Stimulated activated naive CD8-positive, alpha-beta T cell treated with anti-CD3 and anti-CD28 coated beads, Interleukin-15, amount 100 ng/mL, for 72 hours (primary cell): ENCODE data around the gene FARS2.

Experiments used
- ATAC-seq: fragments of 150-1000 bp; cut with Tn5 transposase; 2 replicates; pipeline ENCODE4 v1.10.0; 2021; ENCODE audit warnings: mild to moderate bottlenecking, moderate library complexity
- DNase-seq, 2 donors: peaks; one replicate each; pipeline ENCODE4 v3.0.0; 2021 to 2022
- H3K27ac Mint-ChIP-seq, 2 donors: one replicate each; pipeline ENCODE4 v1.8.0; 2022; ENCODE audit warnings: mild to moderate bottlenecking in 2 of 2, mixed read lengths in 2 of 2, moderate library complexity in 2 of 2
- H3K27me3 Mint-ChIP-seq: one replicate; pipeline ENCODE4 v1.8.0; 2022; ENCODE audit warnings: mixed read lengths
- H3K4me1 Mint-ChIP-seq: one replicate; pipeline ENCODE4 v1.8.0; 2022; ENCODE audit warnings: mild to moderate bottlenecking, mixed read lengths
- H3K4me3 Mint-ChIP-seq, 2 donors: one replicate each; pipeline ENCODE4 v1.8.0; 2022; ENCODE audit warnings: mild to moderate bottlenecking in 2 of 2, mixed read lengths in 2 of 2, moderate library complexity in 1 of 2
- H3K9me3 Mint-ChIP-seq, 2 donors: one replicate each; pipeline ENCODE4 v1.8.0; 2022; ENCODE audit warnings: mixed read lengths in 2 of 2

Gene FARS2

DNA sequence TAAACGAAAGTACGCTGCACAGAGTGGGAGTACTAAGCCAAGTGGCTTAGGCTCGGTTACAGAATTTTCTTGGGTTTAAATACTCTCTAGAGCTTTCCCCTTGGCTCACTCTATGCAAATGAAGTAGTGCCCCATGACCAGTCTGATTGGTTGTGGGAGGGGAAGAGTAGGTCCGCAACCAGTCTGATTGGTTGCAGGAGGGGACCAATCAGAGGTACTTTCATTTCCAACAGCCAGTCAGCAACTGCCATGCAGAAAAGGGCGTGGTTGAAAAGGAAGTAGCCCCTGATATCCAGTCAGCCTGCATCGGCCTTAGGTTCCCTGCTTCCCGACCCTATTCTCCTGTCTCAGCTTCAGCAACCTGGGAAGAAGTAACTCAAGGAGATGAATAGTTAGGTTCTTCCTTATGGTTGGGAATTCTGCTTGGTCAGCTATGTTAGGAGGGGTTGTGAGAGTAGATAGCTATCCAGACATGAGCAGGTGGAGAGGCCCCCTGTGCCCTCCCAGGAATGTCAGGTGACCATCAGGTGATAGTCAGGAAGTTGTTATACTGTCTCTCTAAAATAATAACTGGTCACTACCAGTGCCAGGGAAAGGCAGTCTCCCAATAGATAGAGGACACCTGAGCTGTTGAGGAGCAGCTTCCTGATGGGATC, 57.4 kb downstream of the FARS2 start:
- peaks cover 3 to 4% of the 10 kb centered on the region in 2 donors for H3K9me3 Mint-ChIP-seq
- ATAC-seq (no peak), DNase-seq (no peak)
- H3K27me3 Mint-ChIP-seq = no peaks in the 10 kb centered on the region
- H3K27ac Mint-ChIP-seq = no peak overlapping the region
- peaks cover 44% of the 10 kb centered on the region for H3K4me1 Mint-ChIP-seq
- no peak overlapping the region for H3K4me3 Mint-ChIP-seq

DNA sequence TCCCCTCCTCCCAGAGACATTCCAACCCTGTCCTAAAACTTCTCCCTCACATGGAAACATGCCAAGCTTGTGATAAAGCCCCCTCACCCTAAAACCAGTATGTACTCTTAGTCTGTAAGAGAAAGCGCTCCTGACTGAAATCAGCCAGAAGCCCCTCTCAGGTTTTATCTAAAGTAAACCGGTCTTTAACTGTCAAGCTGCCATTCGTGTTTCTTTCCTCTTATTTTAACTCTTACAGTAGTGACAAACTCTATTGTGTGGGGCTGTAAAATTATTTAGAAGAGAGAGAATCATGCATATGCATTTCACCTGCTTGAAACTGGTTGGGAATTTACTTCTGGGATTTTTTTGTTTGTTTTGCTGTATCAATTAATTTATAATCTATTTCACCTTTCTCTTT, 62.7 kb downstream of the FARS2 start:
- Mint-ChIP-seq H3K27me3 (no peaks in the 10 kb centered on the region), H3K4me1 (peaks cover 15% of the 10 kb centered on the region), H3K27ac (no peak overlapping the region), H3K4me3 (no peak overlapping the region), H3K9me3 (peaks cover 6 to 15% of the 10 kb centered on the region in 2 donors)
- no peak for DNase-seq
- no peak for ATAC-seq

DNA sequence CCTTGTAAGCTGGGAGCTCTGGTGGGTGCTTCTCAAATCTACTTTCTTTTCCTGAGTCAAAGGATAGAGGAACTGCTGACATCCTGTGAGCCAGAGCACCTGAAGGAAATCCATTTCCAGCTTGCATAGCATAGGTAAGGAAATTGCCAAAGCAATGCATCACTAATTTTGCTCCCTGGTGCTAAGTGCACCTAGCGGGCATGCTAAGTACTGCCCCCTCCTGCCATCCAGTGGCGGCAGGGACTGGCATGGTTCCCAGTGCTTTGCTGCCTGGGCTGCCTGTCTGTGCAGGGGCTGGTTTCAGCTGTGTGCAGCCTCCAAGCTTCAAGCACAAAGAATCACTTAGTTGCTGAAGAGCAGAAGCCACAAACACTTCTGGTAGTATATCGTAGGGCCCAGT, 63.9 kb downstream of the FARS2 start:
- no peak for DNase-seq
- Mint-ChIP-seq H3K27me3 (no peaks in the 10 kb centered on the region), H3K9me3 (peaks cover 6 to 15% of the 10 kb centered on the region in 2 donors), H3K4me1 (peaks cover 15% of the 10 kb centered on the region), H3K27ac (no peak overlapping the region), H3K4me3 (no peak overlapping the region)
- ATAC-seq = no peak

DNA sequence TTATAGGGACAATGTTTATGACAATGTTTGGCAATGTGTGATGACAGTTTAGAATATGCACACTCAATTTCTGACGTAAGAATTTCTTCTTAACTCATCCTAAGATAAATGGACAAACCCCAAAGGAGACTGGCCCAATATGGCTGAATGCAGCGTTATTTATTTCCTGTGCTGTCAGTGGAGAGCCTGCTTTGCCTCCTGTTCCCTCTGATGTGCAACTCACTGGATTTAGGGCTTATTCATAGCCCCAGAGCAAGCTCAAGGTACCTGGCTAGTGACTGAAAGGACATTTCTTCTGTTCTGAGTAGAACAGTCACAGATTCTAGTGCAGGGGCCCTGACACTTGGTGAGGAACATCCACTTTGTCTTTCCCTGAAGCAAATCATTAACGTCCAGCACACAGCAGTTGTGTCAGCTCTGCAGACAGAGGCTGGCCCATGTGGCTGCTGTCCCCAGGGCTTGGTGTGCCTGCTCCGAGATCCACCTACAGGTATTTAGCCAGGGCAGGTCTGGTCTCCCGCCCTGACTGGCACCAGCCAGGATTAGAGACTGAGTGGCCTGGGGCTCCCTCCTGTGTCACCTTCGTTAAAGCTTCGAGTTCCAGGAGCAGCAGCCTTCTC, 64.8 kb downstream of the FARS2 start:
- Mint-ChIP-seq H3K27me3 (no peaks in the 10 kb centered on the region), H3K4me3 (no peak overlapping the region), H3K9me3 (peaks cover 6 to 15% of the 10 kb centered on the region in 2 donors), H3K4me1 (peaks cover 13% of the 10 kb centered on the region), H3K27ac (no peak overlapping the region)
- ATAC-seq (no peak), DNase-seq (no peak)

DNA sequence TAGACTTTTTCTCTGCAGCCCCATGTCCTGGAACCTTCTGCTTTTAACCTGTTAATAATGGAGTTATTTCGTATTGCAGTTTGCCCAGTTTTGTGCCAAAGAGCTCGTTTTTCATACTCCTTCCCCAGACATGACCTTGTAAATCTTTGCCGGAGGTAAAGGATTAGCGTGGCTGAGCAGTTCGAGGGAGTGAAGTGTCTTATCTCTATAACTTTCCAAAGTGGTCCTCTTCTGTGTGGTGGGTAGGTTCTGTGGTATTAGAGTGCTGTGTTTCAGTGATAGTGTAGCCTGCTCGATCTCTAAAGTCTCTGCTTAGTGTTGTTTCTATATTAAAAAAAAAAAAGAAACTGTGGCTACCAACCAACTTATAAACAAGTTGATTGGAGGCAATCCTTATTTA, 67.5 kb downstream of the FARS2 start:
- no peak overlapping the region for H3K27ac Mint-ChIP-seq
- H3K4me1 Mint-ChIP-seq = no peaks in the 10 kb centered on the region
- DNase-seq (no peak), ATAC-seq (no peak)
- peaks cover 3 to 11% of the 10 kb centered on the region in 2 donors for H3K9me3 Mint-ChIP-seq
- no peaks in the 10 kb centered on the region for H3K27me3 Mint-ChIP-seq
- H3K4me3 Mint-ChIP-seq = no peak overlapping the region

DNA sequence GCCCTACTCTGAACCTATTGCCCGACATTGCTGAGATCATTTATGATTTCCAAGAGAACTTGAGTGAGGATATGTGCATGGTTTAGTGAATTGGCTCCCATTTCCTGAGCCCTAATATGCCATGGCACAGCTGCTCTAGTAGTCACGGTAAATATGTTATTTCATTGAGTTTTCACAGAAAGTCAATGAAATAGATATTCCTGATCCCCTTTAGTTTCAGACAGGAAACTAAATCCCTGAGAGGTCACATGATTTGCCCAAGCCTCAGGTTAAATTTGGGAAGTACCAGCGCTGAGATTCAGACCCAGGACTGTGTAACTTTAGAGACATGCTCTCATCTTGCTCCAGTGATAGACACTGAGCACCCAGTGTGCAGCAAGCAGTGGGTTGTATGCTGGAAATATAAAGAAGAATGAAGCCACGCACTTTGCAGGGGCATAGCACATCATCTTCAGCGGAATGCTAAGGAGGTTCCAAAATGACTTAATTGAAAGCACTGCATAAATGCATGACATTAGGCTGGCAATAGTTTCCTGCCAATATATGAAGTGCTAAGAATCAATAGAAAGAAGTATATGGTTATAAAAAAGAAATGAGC, 70.6 kb downstream of the FARS2 start:
- Mint-ChIP-seq H3K27ac (no peak overlapping the region), H3K9me3 (peaks cover 0 to 7% of the 10 kb centered on the region in 2 donors), H3K27me3 (no peaks in the 10 kb centered on the region), H3K4me1 (peaks cover 11% of the 10 kb centered on the region), H3K4me3 (no peak overlapping the region)
- DNase-seq (no peak), ATAC-seq (no peak)

DNA sequence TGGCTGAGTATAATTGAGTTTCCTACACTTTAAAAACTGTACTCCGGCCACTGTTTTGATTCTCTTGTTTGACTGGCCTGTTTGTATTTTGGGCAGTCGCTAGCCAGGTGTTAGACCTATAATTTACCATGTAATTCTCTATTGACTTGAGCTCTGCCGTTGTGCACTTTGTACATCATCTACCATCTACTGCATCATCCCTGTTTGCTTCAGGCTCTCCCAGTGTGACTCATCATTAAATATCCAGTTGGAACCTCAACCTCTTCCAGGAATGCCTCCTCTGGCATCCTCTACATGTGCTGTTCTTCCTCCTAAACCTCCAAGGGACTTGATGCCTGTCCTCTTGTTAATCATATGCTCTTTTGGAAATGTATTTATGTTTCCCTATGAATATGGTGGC, 72.3 kb downstream of the FARS2 start:
- DNase-seq (no peak), ATAC-seq (no peak)
- Mint-ChIP-seq H3K27me3 (no peaks in the 10 kb centered on the region), H3K27ac (no peak overlapping the region), H3K4me1 (peaks cover 17% of the 10 kb centered on the region), H3K4me3 (no peak overlapping the region), H3K9me3 (no peaks in the 10 kb centered on the region)

DNA sequence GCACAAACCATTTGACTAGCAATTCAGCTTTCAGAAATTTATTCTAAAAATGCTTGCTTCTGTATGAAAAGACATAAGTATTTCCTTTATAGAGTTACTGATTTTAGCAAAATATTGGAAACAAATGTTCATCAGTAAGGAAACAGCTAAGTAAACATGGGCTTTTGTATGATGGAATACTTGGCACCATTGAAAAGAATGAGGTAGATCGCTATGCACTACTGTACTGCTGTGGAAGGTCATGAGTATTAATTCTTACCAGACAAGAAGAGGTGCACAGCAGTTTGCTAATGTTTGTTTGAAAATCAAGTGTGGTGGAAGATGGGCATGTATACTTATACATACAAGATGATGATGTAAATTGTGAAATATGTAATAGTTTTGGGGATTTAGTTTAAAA, 73.0 kb downstream of the FARS2 start:
- DNase-seq = no peak
- H3K27me3 Mint-ChIP-seq = no peaks in the 10 kb centered on the region

DNA sequence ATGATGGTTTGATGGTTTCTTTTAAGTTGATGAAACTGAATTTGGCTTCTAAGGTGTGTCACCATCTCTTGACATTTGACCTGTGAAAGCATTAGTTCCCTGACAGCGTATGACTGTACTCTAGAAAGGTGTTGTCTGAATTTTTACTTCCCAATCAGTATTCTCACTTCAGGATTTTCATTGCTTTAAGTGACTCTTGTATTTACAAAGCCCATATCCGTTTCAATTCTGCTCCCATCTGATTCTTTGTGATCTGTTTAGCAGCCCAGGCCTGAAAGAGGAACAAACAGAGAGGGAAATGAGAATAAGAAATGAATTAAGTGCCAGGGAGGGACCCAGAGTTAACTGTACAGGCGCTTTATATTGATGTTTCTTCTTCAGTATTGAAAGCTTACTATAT, 73.7 kb downstream of the FARS2 start:
- no peaks in the 10 kb centered on the region for H3K9me3 Mint-ChIP-seq
- no peak for ATAC-seq

More for the DNA sequence above, 73.0 kb downstream of the FARS2 start:
- ATAC-seq = no peak
- peaks cover 17% of the 10 kb centered on the region for H3K4me1 Mint-ChIP-seq
- no peak overlapping the region for H3K27ac Mint-ChIP-seq
- no peak overlapping the region for H3K4me3 Mint-ChIP-seq
- H3K9me3 Mint-ChIP-seq = no peaks in the 10 kb centered on the region

DNA sequence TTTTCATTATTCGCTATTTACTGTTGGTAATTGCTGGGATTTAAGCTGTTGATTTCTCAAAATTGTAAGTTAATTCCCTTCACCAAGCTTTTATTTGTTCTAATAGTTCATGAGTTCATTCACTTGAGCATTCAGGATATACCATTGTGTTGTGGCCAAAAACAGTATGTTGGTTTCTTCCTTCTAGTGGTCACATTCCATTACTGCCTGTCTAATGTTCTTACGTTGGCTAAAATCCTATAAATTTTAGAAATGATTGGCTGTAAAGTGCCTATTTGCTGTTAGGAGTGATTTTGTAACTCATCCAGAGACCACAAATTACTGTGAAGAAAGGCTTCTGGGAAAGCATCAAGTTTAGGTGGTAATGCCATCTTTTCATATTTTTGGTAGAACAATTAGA, 76.3 kb downstream of the FARS2 start:
- Mint-ChIP-seq H3K9me3 (no peaks in the 10 kb centered on the region), H3K4me3 (no peak overlapping the region), H3K4me1 (peaks cover 17% of the 10 kb centered on the region), H3K27ac (no peak overlapping the region), H3K27me3 (no peaks in the 10 kb centered on the region)
- DNase-seq (no peak), ATAC-seq (no peak)

More for the DNA sequence above, 73.7 kb downstream of the FARS2 start:
- no peak overlapping the region for H3K27ac Mint-ChIP-seq
- H3K4me3 Mint-ChIP-seq = no peak overlapping the region
- no peaks in the 10 kb centered on the region for H3K27me3 Mint-ChIP-seq
- H3K4me1 Mint-ChIP-seq = peaks cover 17% of the 10 kb centered on the region
- DNase-seq = no peak

DNA sequence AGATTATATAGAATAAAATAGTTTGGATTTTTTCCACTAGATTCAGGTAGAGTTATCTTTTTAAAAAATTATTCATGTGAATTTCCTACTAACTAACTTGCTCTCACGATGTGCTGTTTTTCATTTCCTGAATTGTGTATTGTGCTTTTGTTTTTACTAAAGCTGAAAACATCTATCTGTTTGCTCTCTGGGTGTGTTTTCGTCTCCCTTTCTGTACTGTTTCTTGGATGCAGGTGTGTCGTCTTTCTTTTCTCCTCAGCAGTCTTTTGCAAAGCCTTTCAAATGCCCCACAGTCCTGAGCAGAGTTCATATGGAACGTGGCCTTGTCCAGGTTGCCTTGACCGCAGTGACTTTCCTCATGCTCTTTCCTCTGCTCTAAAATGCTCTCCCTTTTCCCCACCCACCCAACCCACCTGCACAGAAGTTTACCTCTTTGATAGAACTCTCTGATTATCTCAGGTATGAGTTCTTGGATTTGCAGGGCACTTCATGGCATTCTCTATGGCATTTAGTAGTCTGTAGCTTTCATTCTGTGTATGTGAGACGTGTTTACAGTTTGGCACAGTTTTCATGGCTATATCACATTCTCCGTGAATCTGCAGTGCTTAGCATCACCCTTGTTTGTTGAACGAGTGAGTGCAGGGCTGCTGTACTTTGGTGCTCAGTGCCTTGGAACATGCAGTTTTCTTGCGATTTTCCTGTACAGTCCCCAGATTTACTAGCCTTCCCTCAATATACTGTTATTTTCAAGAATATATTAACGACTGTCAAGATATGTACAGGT, 77.1 kb downstream of the FARS2 start:
- Mint-ChIP-seq H3K4me1 (peaks cover 17% of the 10 kb centered on the region), H3K9me3 (no peaks in the 10 kb centered on the region), H3K27ac (no peak overlapping the region), H3K27me3 (no peaks in the 10 kb centered on the region), H3K4me3 (no peak overlapping the region)
- DNase-seq (no peak), ATAC-seq (no peak)

DNA sequence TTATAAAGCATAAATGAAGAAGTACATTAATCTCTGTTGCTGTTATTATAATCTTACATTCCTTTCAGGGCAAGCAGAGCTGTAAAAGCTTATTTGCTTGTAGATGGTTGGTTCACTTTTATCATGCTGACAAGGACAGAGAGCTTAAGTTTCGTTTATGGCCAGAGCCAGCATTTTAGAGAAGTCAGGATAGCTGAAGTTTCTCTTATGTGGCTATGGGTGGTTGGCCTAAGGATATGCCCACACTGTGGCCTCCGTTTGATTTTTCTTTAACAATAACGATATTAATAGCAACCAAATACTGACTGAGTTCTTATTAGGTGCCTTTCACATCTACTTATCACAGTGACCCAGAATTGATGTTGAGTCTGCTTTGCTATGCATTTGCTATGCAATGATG, 78.5 kb downstream of the FARS2 start:
- DNase-seq (no peak), ATAC-seq (no peak)
- Mint-ChIP-seq H3K4me3 (no peak overlapping the region), H3K27ac (no peak overlapping the region), H3K9me3 (no peaks in the 10 kb centered on the region), H3K27me3 (no peaks in the 10 kb centered on the region), H3K4me1 (peaks cover 19% of the 10 kb centered on the region)

DNA sequence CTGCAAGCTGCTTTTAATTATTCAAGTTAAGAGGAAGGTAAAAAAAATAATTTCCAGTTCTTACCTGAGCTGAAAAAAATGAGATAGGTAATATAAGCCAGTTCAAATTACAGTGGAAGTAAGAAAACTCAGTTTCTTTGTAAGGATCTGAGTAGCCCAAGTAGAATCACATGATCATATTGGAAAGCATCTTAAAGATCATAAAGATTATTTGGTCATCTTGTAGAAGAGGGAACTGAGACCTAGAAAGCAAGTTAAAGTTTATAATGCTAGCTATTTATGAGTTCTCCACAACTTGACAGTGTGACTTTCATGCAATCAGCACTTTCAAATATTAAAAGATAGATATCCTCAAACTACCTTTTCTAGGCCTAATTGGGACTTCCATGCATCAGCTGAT, 80.5 kb downstream of the FARS2 start:
- Mint-ChIP-seq H3K27me3 (no peaks in the 10 kb centered on the region), H3K4me3 (no peak overlapping the region), H3K9me3 (no peaks in the 10 kb centered on the region), H3K27ac (no peak overlapping the region), H3K4me1 (peaks cover 10% of the 10 kb centered on the region)
- DNase-seq (no peak), ATAC-seq (no peak)

DNA sequence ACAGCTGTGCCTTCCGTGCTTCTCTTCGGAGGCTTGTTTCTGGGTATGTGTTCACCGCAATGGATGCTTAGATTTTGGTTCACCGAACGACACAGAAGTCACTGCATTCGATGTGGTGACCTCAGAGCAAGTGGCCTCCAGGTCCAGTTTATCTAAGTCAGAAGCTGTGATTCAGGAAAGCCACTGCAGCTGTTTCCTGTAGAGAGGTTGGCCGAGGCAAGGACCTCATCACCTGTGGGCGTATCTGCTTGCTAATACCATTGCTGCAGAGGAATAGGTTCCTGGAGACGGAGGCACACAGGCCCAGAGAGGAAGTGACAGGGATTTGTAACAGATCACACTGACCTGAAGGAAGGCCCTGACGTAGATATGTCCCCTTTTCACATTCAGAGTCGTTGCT, 82.7 kb downstream of the FARS2 start:
- Mint-ChIP-seq H3K27me3 (no peaks in the 10 kb centered on the region), H3K4me1 (peaks cover 4% of the 10 kb centered on the region), H3K9me3 (no peaks in the 10 kb centered on the region), H3K27ac (no peak overlapping the region), H3K4me3 (no peak overlapping the region)
- DNase-seq (no peak), ATAC-seq (no peak)

DNA sequence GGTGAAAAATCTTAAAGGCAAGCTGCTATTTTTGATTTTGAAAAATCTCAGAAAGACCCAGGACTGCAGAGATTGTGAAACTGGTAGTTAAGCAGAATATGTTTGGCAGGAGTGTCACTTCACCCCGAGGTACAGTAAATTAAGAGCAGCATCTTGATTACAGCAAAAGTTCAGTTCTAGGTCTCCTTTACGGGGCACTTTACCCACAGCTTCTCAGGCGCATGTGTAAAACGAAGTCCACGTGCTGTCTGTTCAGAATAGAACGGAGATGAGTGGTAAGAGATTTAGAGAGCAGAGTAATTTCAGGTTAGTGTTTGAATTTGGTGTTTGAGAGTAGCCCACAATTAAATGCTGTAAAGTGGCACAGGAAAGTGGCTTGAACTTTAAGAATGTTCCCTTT, 84.0 kb downstream of the FARS2 start:
- no peak for DNase-seq
- Mint-ChIP-seq H3K4me1 (peaks cover 4% of the 10 kb centered on the region), H3K9me3 (no peaks in the 10 kb centered on the region), H3K4me3 (no peak overlapping the region), H3K27me3 (no peaks in the 10 kb centered on the region), H3K27ac (no peak overlapping the region)
- no peak for ATAC-seq
